GM15510 (cell line): ENCODE measurements around the gene JAK3.

Experiments
- POLR2A ChIP-seq: IDR thresholded peaks from 3 replicates; pipeline ENCODE4 v1.6.1; 2011; ENCODE audit warnings: borderline replicate concordance; ENCODE audit not compliant: insufficient read length; ENCODE audit errors: extremely low read depth

Gene JAK3

DNA sequence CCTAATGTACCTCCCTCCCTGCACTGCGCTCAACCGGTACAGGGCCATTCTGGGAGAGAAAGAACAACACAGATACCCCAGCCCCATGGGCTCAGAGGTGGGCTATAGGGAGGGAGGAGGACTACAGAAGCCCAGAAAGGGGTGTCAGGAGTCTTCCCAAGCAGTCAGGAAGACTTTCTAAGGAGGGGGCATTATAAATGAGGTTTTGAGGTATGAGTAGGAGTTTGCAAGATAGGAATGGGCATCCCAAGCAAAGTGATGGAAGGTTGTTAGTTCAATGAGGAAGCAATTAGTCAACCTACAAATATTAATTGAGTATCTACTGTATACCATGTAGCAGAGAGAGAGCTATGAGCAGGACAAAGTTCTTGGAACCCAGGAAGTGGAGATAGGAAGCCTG is 59.1 kb downstream of the JAK3 start:
- TF ChIP-seq POLR2A = no peak

DNA sequence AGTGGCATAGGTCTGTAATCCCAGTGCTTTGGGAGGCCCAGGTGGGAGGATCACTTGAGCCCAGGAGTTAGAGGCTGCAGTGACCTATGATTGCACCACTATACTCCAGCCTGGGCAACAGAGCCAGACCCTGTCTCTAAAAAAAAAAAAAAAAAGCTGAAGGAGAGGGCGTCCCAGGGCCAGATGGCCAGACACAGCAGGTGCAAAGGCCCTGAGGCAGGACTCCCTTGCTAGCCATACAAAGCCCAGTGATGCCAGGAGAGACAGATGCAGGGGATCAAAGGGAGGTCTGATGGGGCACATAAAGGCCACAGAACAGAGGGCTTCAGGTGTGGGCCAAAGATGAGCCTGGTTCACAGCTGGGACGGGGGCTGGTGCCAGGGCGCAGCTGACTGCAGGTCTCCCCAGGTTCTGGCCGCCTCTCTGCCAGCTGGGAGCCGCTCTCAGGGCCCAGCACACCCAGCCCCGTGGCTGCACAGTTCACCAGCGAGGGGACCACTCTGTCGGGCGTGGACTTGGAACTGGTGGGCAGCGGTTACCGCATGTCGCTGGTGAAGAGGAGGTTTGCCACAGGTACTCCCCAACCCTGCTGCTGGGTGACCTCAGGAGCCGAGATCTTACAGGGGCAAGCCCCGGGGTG is 60.4 kb downstream of the JAK3 start:
- no peak for TF ChIP-seq POLR2A

DNA sequence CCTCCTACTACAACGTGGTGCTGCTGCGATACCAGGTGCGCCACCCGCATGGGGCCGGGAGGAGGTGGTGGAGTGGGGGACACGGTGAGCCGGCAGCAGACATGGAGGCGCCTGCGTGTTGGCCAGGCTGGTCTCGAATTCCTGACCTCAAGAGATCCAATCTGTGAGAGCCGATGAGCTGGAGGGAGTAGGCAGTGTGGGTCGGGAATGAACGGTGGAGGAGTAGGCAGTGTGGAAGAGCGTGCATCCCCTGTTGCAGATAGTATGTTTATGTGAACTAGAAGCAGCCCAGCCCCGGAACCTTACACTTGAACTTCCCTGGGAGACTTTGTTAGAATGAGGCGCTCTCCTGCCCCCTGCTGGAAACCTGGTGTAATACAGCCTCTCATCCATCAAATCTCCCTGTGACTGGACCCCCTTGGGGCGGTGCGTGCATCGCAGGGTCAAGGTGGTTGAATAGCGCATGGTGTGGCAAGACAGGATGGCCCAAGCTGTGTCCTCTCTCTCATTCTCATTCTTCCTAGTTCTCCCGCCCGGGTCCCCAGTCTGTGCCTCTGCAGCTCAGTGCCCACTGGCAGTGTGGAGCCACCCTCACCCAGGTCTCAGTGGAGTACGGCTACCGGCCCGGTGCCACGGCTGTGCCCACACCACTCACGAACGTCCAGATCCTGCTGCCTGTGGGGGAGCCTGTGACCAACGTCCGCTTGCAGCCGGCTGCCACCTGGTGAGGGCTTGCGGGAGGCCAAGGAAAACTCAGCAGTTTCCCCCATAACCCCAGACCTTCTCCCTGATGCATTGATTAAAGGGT is 63.4 kb downstream of the JAK3 start:
- no peak for TF ChIP-seq POLR2A

DNA sequence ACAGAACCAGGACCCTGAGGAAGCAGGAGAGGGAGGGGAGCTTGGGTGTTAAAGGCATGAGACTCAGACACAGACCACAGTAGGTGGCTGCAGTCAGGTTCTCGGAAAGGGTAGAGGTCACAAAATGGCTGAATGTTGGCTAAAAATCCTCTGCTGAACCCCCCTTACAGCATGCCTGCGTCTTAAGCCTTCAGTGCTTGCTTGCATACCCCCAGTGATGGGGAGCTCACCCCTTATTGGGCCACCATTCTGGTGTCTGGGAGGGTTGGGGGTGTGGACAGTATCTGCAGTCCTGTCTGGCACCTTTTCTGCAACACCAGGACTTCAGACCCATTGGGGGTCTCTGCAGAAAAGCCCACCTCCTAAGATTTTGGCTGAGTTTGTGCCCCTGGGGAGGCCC is 67.0 kb downstream of the JAK3 start:
- no peak for TF ChIP-seq POLR2A

DNA sequence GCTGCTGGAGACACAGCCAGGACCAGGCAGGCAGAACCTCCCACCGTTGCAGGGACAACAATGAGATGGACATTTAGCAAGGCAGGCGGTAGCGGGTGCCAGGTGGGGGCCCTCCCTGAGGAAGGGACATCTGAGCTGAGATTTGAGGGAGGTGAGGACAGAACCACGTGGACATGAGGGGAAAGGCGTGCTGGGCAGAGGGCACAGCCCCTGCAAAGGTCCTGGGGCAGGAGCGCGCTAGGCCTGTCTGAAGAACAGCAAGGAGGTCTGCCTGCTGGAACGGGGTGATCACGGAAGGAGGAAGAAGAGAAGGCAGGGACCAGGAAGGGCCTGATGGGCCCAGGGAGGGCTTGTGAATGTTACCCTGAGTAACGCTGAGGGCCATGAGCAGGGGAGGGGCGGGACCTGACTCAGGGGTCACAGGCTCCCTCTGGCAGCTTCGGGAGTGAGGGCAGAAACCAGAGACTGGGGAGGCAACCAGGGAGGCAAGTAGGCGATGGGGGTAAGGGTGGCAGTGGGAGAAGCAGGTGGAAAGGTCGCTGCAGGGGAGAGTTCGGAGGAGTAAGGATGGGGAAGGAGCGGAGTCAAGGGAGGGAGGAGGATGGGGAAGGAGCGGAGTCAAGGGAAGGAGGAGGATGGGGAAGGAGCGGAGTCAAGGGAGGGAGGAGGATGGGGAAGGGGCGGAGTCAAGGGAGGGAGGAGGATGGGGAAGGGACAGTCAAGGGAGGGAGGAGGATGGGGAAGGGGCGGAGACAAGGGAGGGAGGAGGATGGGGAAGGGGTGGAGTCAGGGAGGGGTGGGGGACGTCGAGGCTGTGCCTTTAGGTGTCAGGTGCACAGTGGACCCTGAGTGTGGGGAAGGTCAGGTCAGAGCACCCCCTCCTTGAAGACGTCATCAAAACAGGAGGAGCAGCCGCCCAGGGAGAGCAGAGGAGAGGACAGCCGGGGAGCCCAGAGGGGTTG is 68.5 kb downstream of the JAK3 start:
- TF ChIP-seq POLR2A = no peak

DNA sequence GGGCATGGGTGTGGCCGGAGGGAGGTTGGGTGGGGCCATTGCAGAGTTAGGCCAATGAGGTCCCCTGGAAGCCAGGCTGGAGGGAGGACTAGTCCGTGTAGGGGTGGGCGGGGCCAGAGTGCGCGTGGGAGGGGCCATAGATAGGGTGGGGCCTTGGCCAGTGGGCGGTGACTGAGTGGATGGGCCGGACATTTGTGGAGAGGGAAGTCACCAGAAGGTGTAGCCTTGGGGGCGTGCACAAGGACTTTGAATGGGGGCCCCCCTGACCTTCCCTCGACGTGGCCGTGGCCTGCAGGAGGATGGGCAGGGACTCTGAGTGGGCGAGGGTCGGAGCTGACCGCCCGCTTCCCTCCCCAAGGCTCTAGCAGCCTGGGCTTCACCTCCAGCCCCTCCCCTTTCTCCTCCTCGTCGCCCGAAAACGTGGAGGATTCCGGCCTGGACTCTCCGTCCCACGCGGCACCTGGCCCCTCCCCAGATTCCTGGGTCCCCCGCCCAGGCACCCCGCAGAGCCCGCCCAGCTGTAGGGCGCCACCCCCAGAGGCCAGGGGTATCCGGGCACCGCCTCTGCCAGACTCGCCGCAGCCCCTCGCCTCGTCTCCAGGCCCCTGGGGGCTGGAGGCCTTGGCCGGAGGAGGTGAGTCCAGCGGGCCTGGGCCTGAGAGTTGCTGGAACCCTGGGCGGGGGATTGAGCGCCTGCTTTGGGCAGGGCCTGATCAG is 69.4 kb downstream of the JAK3 start:
- no peak for TF ChIP-seq POLR2A

DNA sequence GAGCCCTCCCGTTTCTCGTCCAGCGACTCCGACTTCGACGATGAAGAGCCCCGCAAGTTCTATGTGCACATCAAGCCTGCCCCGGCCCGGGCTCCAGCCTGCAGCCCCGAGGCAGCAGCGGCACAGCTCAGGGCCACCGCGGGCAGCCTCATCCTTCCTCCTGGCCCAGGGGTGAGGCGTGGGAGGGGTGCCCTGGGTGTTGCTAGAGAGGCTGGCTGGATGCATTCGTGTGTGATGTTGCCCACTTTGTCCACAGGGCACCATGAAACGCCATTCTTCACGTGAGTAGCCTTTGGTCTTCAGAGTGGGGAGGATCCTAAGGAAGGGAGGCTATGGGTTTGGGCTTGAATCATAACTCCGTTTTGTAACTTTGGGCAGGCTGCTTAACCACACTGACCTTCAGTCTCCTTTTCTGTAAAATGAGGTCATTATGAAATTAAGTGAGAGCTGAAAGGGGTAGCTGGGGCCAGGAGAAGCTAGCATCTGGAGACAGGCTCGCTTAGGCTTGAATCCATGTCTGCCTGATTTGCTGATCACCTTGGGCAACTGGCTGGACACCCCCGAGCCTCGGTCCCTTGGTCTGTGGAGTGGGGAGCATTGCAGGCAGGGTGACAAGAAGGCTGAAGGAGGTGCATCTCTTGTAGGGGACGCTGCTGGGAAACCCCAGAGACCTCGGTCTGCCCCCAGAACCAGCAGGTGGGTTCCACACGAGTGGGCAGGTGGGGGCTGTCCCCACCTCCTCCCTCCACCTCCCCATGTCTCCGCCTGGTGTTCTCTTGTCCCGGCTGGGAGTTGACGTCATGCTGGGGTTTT is 71.6 kb downstream of the JAK3 start:
- TF ChIP-seq POLR2A = no peak

DNA sequence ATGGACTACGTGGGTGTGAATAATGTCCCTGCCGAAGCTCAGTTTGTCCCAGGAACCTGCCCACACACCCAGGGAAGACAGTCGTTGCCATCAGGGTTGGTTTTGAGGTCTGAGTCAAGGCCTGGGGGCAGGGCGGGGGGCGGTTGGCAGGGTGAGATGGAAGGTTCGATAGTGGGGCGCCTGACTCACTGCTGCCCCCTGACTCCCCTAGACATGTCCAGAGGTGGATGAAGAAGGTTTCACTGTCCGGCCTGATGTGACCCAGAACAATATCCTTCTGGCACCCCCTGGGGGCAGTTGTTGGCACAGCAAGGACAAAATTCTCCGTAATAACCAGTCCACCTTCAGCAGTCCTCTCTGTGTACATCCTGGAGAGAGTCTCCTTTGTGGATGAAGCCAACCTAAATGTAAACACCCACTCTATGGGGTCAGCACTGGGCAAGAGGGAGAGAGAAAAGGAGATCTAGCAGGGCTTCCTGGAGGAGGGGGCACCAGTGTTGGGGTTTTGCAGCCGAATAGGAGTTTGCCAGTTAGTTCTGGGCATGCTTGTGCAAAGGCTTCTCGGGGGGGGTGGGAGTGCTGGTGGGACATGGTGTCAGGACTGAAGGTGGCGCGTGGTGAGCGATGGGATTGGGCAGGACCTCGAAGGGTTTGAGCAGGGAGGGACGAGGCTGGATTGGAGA is 72.4 kb downstream of the JAK3 start:
- TF ChIP-seq POLR2A = no peak
